T follicular helper cell (primary cell): ENCODE measurements around the gene THPO.
A peak's percentile ranks its signal among the peaks of the same experiment; 100 is the strongest.

Experiments
- DNase-seq: peaks from one replicate; pipeline ENCODE4 v3.0.0-alpha.2; 2020; ENCODE audit warnings: low read depth
- total RNA-seq, 2 experiments: gene quantifications; one replicate each; lab custom pipeline; 2026; lab: John Stamatoyannopoulos, UW

THPO gene
- total RNA-seq: 0 to 0.04 reads per million in 2 experiments

DNA sequence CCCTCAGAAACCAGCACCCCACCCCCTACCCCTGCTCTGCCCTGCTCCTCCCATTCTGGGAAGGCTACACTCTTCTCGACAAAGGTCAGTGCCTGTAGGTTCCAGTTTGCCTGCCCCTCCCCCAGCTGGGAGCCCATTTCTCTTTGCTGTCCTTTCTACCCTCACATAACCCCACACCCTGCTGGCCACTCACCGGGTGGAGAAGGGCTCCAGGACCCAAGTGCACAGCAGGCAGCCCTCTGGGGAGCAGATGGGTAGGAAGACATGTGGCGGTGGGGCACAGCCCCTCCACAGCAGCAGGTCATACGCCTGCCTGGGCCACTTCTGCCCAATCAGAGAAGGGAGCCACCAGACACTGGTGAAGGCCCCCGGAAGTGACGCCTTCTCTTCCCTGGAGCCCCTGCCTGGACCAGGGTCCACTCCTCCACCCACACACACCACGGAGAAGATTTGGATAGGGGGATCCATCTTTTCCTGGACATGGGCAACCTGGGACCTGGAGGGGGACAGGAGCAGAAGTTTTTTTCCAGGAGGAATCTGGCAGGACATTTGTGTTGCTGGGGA, at the start of gene THPO:
Gene THPO, minus strand, starts transcription at position 326 of the 564 bp plus-strand sequence. CDS start 1,948 bp downstream, outside the sequence.
- no peak for DNase-seq

DNA sequence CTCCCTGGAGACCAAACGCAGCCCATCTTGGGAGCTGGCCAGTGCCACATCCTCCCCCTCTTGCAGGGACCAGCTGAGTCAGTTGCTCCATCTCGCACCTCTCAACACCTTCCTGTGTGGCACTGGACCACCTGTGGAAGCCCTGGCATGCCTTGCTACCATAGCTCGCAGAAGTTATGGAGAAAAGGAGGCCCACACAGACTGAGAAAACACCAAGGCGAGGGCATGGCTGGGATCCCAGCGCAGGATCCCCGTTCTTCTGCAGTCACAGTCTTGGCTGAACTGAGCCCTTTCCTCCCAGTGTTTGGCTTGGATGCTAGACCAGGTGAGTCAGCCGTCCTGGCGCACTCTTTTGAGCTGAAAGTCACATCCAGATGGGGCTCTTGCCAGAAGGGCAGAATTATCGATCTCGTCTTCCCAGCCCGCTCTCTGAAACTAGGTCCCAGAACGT, 48.7 kb upstream of the THPO start:
- DNase-seq: no peak

DNA sequence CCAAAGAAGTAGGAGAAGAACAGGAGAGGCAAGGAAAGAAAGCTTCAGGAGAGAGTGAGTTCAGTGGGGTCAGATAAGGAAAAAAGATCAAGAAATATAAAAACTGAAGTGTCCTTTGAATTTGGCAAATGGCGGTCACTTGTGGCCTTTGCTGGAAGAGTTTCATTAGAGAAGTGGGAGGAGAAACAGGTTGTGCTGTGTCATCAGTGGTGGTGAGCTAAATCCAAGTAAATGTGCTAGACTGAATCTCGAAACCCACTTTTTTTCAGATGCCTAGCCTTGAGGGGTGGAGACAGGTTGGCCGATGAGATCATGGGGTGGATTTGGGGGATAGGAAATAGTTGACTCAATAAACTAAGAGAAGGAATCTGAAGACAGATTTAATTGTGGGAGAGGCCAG, 45.6 kb upstream of the THPO start:
- DNase-seq: no peak

DNA sequence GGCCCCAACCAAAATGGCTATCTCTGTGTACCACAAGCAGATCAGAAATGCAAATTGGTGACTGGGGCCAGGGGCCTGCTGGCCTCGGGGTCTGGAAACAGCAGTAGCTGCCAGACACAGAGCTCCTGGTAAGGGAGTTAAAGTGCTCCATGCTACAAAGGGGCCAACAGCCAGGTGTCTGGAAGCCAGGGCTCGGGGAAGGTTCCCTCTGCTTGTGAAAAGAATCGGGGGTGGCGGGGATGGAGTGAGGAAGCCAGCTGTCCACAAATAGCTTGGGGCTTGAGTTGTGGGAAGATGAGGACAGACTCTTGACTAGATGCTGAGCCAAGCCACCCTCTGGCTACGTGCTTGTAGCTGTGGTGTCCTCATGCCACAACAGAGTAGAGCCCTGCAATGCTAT, 41.2 kb upstream of the THPO start:
- DNase-seq: no peak

DNA sequence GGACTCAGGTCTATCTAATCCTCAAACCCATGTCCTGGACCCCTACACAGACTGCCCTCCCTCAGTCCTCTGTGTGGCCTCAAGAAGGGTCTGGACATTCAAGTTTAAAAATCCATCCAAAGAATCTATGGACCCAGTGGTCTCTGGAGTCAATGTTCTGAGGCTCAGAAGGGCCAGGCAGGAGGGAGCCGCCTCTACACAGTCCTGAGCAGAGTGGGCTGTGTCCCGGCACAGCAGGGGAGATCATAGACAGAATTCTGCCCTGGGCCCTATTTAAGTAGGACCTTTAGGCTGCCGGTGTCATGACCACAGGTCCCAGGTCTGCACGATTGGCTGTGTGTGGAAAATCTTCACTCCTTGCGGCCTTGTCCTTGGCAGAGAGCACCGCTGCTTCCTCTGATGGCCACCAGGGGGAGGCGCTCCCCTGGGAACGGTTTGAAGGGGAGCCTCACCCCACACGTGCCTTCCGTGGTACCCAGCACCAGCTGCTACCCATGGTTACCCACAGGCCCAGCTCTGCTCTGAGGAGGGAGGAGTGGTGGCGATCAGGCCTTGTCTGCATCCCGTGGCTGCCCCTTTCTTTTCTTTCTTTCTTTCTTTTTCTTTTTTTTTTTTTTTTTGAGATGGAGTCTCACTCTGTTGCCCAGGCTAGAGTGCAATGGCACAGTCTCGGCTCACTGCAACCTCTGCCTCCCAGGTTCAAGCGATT, 39.8 kb upstream of the THPO start:
- peak; percentile 59 for DNase-seq

DNA sequence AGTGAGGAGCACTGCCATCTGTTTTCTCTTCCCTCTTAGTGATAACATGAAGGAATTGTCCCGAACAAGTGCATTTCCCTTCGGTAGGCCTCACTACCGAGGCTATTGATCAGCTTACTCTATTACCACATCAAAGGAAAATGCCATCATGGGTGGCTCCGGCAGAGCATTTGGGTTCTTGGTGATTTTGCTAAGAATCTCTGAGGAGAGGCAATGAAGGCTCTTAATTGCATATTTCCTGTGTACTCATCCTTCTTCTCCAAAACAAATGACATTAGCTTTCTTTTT, 37.1 kb upstream of the THPO start:
- no peak for DNase-seq

DNA sequence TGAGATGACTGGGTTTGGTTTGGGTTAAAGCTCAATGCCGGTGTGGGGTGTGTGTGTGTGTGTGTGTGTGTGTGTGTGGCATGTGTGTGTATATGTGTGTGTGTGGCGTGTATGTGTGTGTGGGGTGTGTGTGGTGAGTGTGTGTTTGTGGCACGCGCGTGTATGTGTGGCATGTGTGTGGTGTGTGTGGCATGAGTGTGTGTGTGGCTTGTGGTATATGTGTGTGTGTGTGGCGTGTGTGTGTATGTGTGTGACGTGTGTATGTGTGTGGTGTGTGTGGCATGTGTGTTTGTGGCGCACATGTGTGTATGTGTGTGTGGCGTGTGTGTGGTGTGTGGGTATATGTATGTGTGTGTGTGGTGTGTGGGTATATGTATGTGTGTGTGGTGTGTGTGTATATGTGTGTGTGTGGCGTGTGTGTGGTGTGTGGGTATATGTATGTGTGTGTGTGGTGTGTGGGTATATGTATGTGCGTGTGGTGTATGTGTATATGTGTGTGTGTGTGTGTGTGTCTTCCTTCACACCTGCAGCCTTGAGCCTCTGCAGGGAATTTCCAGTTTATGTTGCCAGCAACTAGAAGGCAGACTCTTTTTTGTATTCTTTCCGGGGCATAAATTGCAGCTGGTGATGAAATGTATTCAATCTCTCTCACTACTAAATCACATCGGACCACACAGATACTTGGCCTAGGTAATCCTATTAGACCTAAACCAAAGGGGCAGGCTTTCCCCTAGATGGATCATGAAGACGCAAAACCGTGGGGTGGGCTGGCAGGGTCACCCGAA, 36.6 kb upstream of the THPO start:
- no peak for DNase-seq

DNA sequence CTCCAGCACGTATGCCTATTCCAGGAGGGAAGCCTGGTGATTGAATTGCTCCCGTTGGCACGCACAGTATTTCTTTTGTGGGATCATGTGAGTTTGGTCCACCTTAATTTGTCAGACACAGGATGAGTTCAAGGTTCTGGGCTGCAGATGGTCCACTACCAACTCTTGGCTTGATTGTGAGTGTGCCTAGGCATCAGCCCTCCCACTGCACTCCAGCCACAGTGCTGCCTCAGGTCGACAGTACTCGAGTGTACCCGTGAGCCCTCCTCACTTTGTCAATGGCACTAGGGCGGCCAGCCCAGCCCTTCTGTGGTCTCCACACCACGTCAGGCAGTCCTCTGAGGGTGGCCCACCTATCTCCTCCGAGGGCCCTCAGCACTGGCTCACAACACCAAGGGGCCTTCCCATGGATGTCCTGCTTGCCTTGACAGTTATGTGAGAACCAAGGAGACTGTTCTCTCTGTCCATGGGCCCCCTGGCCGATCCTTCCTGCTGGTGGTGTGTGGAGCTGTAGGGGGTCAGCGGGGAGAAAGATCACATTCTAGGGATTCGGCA, 32.0 kb upstream of the THPO start:
- DNase-seq: no peak

DNA sequence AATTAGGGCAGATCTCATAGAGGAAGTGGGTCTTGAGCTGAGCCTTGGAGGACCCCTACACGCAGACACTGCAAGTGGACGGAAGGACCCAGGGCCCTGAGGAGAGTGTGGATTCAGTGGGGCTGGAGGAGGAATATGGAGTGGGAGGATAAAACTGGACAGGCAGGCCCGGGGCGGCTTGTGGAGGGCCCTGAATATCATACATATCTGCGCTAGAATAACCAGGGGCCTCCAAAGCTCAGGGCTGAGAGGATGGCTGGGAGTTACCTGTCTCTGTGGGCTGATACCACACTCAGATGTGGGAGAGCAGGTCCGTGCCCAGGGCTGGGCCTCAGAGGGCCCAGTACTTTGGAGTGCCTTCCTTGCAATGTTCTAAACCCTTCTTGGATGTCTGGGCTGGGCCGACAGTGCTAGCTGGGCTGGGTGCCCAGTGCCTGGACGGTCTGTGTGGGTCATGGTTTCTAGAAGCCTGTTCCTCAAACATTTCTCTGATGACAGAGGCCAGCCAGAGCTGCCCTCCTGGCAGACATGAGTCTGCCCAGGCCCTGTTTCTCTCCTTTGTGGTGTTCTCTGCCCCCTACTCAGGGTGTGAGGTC, 31.4 kb upstream of the THPO start:
- no peak for DNase-seq

DNA sequence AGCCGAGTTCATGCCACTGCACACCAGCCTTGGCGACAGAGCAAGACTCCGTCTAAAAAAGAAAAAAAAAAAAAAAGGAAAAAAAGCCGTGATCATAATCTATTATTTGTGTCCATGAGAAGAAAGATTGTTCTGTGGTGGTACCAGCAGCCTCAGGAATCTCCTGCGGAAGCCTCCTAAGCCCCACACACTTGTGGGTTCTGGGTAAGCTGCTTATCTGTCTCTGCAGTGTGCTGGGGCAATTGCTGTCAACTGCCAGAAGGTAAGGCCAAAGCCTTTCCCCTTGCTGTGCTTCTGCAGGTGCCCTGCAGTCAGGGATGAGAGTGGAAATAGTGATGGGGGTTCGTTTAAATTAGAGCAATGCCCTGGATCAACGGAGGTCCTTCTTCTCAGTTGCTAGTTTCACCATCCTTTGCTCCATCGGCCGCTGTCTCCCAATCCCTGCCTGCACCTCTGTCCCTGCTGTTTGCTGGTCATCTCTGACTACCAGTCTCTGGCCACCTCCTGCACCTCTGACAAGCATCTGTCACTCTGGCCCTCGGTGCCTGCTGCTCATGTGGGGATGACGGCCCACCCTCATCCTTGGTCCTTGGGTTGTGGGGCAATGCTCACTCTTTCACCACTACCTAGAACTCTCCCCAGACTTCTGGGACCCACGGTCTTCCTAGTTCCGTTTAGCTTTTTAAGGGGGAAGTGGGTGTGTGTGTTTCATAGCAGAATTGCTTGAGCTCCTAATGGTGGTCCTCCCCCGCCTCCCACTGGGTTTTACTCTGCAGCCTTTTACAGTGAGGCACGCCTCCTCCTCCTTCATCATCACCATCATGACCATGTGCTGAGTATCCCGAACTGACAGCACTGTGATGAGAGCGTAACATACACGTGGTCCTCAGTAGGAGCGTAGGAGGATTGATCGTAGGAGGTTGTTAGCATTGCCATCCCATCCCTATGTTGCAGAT, 27.3 kb upstream of the THPO start:
- DNase-seq: no peak

DNA sequence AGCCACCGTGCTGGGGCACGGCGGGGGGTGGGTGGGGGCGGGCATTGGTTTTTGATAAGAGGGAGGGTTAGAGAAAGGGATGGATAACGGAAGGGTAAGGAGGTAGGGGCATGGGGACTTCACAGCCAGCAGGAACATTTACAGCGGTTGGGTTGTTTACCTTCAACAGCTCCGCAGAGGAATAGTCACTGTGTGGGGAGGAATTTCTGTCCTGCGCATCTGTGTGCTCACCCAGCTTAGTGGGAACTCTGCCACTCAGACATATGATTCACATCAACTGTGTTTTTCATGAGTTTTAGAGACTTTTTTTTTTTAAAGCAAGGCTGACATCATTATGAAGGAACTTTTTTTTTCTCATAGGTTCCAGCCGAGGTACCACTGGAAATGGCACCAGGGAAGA, 21.4 kb upstream of the THPO start:
- no peak for DNase-seq

DNA sequence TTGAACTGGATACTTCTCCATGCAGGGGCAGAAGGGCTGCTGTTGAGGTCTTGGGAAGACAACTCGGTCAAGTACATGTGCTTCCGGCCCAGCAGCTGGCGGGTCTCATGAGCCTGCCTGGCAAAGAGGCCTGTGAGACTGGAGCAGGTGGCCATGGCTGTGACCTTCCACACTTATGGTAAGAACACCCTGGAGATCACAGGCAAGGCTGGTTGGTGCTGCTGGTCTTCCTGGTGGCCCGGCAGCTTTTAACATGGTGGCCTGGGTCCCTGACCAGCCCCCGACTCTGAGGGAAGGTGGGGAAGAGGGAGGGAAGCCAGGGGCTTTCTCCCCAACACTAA, 17.3 kb upstream of the THPO start:
- no peak for DNase-seq

DNA sequence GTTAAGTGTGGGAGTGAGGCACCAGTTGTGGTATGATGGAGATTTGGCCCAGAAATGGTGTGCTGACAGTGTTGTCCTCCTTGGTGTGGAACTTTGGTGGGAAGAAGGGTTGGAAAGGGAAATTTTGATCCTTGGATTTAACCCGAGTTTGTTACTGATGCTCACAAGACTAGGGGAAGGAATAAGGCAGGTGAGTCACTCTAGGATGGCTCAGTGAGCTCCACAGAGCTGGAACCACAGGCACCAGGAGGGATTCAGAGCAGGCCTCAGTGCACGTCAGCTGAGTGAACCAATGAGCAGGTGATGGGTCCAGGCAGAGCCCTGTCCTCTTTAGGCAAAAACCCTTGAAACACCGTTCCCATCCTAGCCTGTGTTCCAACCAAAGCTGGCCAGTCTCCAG, 13.3 kb upstream of the THPO start:
- DNase-seq: no peak

DNA sequence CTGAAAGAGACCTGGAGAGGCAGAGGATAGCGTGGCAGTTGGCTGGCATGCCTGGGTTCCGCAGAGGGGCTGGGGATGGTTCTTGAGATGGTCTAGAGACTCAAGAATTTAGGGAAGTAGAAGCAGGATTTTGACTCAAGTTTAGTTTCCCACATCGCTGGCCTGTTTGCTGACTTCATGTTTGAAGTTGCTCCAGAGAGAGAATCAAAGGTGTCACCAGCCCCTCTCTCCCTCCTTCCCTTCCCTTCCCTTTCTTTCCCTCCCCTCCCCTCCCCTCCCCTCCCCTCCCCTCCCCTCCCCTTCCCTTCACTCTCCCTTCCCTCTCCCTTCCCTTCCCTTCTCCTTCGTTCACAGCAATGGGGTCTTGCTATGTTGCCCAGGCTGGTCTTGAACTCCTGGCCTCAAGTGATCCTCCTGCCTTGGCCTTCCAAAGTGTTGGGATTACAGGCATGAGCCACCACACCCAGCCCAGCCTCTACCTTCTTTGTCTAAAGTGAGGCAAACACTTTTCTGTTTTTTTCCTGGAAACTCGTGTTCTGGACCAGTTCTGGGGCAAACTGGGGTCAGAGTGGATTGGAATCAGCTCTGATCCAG, 12.0 kb upstream of the THPO start:
- DNase-seq: no peak

DNA sequence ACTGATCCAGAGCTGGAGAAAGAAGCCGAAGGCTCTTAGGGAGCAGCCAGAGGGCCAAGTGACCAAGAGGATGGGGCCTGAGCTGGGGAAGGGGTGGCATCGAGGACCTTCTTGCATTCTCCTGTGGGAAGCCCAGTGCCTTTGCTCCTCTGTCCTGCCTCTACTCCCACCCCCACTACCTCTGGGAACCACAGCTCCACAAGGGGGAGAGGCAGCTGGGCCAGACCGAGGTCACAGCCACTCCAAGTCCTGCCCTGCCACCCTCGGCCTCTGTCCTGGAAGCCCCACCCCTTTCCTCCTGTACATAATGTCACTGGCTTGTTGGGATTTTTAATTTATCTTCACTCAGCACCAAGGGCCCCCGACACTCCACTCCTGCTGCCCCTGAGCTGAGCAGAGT, 11.4 kb upstream of the THPO start:
- no peak for DNase-seq

DNA sequence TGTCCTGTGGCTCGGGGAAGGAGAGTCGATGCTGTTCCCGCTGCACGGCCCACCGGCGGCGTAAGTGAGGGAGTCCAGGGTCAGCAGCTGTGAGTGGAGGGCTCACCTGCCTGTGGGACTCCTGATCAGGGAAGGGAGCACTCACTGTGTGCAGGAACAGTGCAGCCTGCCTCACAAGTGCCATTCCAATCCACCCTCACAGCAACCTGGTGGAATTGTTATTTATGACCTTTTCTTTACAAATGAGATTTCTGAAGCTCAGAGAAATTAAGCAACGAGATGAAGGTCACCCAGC, 10.9 kb upstream of the THPO start:
- no peak for DNase-seq

DNA sequence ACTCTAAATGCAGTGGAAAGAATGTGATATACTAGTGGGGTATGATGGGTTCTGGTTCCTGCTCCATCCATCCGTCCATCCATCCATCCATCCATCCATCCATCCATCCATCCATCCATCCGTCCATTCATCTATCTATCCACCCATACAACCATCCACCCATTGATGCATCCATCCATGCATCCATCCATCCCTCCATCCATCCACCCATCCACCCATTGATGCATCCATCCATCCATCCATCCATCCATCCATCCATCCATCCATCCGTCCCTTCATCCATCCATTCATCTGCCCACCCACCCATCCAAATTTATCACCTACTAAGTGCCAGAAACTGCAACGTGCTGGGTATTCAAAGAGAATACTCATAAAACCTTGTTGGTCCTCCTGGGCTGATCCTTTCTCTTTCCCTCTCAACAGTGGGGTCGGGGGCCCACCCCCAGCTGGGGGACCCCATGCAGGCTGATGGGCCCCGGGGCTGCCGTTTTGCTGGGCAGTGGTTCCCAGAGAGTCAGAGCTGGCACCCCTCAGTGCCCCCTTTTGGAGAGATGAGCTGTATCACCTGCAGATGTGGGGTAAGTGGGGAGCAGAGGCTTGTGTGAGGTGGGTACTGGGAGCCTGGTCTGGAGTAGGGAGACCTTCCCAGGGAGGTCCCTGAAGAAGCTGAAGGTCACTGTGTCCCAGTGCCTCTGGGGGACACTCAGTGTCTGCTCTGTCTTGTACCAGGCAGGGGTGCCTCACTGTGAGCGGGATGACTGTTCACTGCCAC, 10.3 kb upstream of the THPO start:
- DNase-seq: no peak

DNA sequence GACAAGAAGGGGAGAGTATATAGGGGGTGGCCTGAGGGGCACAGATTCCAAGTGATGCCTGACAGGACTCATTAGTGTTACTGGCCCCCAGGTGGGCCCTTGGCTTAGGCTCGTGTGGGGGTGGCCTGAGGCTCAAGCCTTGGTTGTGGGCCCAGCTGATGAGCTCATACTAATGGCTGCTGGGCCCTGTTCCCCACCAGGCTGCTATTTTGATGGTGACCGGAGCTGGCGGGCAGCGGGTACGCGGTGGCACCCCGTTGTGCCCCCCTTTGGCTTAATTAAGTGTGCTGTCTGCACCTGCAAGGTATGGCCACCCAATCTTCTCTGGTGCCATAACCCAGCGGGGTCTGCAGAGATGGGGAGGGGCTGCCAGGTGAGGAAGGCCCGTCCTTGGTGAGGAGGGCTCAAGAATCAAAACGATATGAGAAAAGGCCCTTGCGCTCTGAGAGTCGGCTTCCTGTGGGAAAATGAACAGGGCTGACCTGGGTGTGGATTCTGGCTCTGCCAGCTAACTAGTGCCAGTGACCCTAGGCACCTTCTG, 9.2 kb upstream of the THPO start:
- DNase-seq: no peak

DNA sequence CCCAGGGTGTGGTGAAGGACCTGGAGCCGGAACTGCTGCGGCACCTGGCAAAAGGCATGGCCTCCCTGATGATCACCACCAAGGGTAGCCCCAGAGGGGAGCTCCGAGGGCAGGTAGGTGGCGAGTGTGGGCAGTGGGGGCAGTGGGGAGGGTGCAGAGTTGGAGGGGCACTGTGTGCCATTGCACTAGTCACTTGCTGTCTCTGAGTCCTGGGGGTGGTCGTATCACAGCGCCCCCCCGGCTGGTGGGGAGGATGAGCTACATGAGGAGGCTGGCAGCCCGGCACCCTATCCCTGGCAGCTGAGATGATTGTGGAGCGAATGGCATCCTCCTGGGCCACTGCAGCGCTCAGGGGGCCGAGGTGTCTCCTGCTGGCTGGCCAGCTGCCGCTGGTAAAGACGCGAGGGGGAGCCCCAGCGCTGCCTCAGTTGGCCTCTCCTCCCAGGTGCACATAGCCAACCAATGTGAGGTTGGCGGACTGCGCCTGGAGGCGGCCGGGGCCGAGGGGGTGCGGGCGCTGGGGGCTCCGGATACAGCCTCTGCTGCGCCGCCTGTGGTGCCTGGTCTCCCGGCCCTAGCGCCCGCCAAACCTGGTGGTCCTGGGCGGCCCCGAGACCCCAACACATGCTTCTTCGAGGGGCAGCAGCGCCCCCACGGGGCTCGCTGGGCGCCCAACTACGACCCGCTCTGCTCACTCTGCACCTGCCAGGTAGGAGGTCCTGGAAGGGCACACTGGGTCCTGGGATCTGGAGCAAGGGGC, 8.2 kb upstream of the THPO start:
- no peak for DNase-seq
